Immature natural killer cell (primary cell): ENCODE results near the gene OTOP3. TPM values are rescaled to one million over a fixed set of nuclear protein-coding genes. Genes with fewer than 3 reads are reported as not detected.

Experiments
- DNase-seq, 3 donors: peaks; one replicate each; pipeline ENCODE4 v3.0.0; 2022; ENCODE audit warnings: mixed read lengths in 1 of 3
- H3K27ac Mint-ChIP-seq, 6 donors: one replicate each; pipeline ENCODE4 v1.8.0; 2020; ENCODE audit warnings: mixed read lengths in 6 of 6, mild to moderate bottlenecking in 5 of 6, inconsistent platforms in 4 of 6, moderate library complexity in 3 of 6
- H3K27me3 Mint-ChIP-seq, 3 donors: one replicate each; pipeline ENCODE4 v1.8.0; 2020 to 2021; ENCODE audit warnings: low read depth in 3 of 3, mild to moderate bottlenecking in 3 of 3, mixed read lengths in 3 of 3, moderate library complexity in 3 of 3, inconsistent platforms in 1 of 3
- H3K36me3 Mint-ChIP-seq, 3 donors: one replicate each; pipeline ENCODE4 v1.8.0; 2020; ENCODE audit warnings: mixed read lengths in 3 of 3, inconsistent platforms in 2 of 3, mild to moderate bottlenecking in 2 of 3
- H3K4me1 Mint-ChIP-seq, 2 donors: one replicate each; pipeline ENCODE4 v1.8.0; 2020; ENCODE audit warnings: inconsistent platforms in 2 of 2, mild to moderate bottlenecking in 2 of 2, mixed read lengths in 2 of 2, moderate library complexity in 1 of 2
- H3K4me3 Mint-ChIP-seq, 5 donors: one replicate each; pipeline ENCODE4 v1.8.0; 2020; ENCODE audit warnings: mild to moderate bottlenecking in 5 of 5, mixed read lengths in 5 of 5, inconsistent platforms in 3 of 5, moderate library complexity in 3 of 5
- H3K9me3 Mint-ChIP-seq, 6 donors: one replicate each; pipeline ENCODE4 v1.8.0; 2020; ENCODE audit warnings: mild to moderate bottlenecking in 6 of 6, mixed read lengths in 6 of 6, inconsistent platforms in 4 of 6, moderate library complexity in 3 of 6
- polyA plus RNA-seq, 3 donors: library from polyadenylated mRNA; unstranded; fragments of 300-500 nt; fragmentation: Illumina TruSeq; gene quantifications; one replicate each; pipeline ENCODE4 v1.2.3, GENCODE V29; 2021

The OTOP3 gene
- polyA plus RNA-seq, 3 donors from 2014 or later = not detected

- peaks cover 9 to 19% (median 18%) of the 10 kb centered on the region in 3 donors for H3K27me3 Mint-ChIP-seq
- no peak overlapping the region for H3K27ac Mint-ChIP-seq
- H3K4me1 Mint-ChIP-seq = peaks cover 0 to 1% of the 10 kb centered on the region in 2 donors
- peaks cover 0 to 3% (median 0%) of the 10 kb centered on the region in 6 donors for H3K9me3 Mint-ChIP-seq
- no peak for DNase-seq
- no peak overlapping the region for H3K4me3 Mint-ChIP-seq
- H3K36me3 Mint-ChIP-seq = no peaks in the 10 kb centered on the region
These were observed 3.8 kb downstream of the OTOP3 start for GRCh38 chr17:74939534-74939933.

- H3K4me3 Mint-ChIP-seq = no peak overlapping the region
- no peak overlapping the region for H3K27ac Mint-ChIP-seq
- no peak for DNase-seq
- H3K9me3 Mint-ChIP-seq = peaks cover 0 to 3% (median 0%) of the 10 kb centered on the region in 6 donors
- peaks cover 13 to 16% (median 13%) of the 10 kb centered on the region in 3 donors for H3K27me3 Mint-ChIP-seq
- H3K4me1 Mint-ChIP-seq = peaks cover 0 to 1% of the 10 kb centered on the region in 2 donors
- no peaks in the 10 kb centered on the region for H3K36me3 Mint-ChIP-seq
These were observed 5.5 kb downstream of the OTOP3 start for GRCh38 chr17:74941128-74941725.

GRCh38 chr17:74943808-74944522 is 8.3 kb downstream of the OTOP3 start:
- no peaks in the 10 kb centered on the region for H3K9me3 Mint-ChIP-seq
- no peaks in the 10 kb centered on the region for H3K36me3 Mint-ChIP-seq
- H3K4me1 Mint-ChIP-seq = no peaks in the 10 kb centered on the region
- DNase-seq = no peak
- H3K27ac Mint-ChIP-seq = no peak overlapping the region
- H3K4me3 Mint-ChIP-seq = no peak overlapping the region
- H3K27me3 Mint-ChIP-seq = peaks cover 5 to 11% (median 7%) of the 10 kb centered on the region in 3 donors

GRCh38 chr17:74945543-74945942 is 9.8 kb downstream of the OTOP3 start:
- H3K27ac Mint-ChIP-seq = no peak overlapping the region
- H3K36me3 Mint-ChIP-seq = no peaks in the 10 kb centered on the region
- no peak for DNase-seq
- no peaks in the 10 kb centered on the region for H3K9me3 Mint-ChIP-seq
- no peak overlapping the region for H3K4me3 Mint-ChIP-seq
- H3K27me3 Mint-ChIP-seq = peaks cover 5 to 11% (median 7%) of the 10 kb centered on the region in 3 donors
- H3K4me1 Mint-ChIP-seq = no peaks in the 10 kb centered on the region

- Mint-ChIP-seq H3K36me3 (no peaks in the 10 kb centered on the region), H3K4me1 (no peaks in the 10 kb centered on the region), H3K27me3 (peaks cover 4 to 11% (median 5%) of the 10 kb centered on the region in 3 donors), H3K27ac (no peak overlapping the region), H3K9me3 (no peaks in the 10 kb centered on the region), H3K4me3 (no peak overlapping the region)
- no peak for DNase-seq
These were observed 10.9 kb downstream of the OTOP3 start for GRCh38 chr17:74946641-74947040.

GRCh38 chr17:74947041-74947754 is 11.5 kb downstream of the OTOP3 start:
- H3K4me3 Mint-ChIP-seq = no peak overlapping the region
- no peak for DNase-seq
- no peak overlapping the region for H3K27ac Mint-ChIP-seq
- H3K36me3 Mint-ChIP-seq = no peaks in the 10 kb centered on the region
- no peaks in the 10 kb centered on the region for H3K4me1 Mint-ChIP-seq
- peaks cover 3 to 11% (median 4%) of the 10 kb centered on the region in 3 donors for H3K27me3 Mint-ChIP-seq
- no peaks in the 10 kb centered on the region for H3K9me3 Mint-ChIP-seq

GRCh38 chr17:74949455-74950115 is 13.9 kb downstream of the OTOP3 start:
- Mint-ChIP-seq H3K4me1 (no peaks in the 10 kb centered on the region), H3K4me3 (no peak overlapping the region), H3K27me3 (peaks cover 0 to 10% (median 2%) of the 10 kb centered on the region in 3 donors), H3K36me3 (no peaks in the 10 kb centered on the region), H3K9me3 (no peaks in the 10 kb centered on the region), H3K27ac (no peak overlapping the region)
- no peak for DNase-seq

- H3K9me3 Mint-ChIP-seq = no peaks in the 10 kb centered on the region
- H3K4me1 Mint-ChIP-seq = no peaks in the 10 kb centered on the region
- no peak overlapping the region for H3K27ac Mint-ChIP-seq
- H3K4me3 Mint-ChIP-seq = no peak overlapping the region
- H3K36me3 Mint-ChIP-seq = no peaks in the 10 kb centered on the region
- no peak for DNase-seq
- peaks cover 2 to 8% (median 3%) of the 10 kb centered on the region in 3 donors for H3K27me3 Mint-ChIP-seq
These were observed 14.5 kb downstream of the OTOP3 start for GRCh38 chr17:74950207-74950606.

- Mint-ChIP-seq H3K4me1 (no peaks in the 10 kb centered on the region), H3K27me3 (peaks cover 2 to 4% (median 3%) of the 10 kb centered on the region in 3 donors), H3K4me3 (no peak overlapping the region), H3K27ac (no peak overlapping the region), H3K9me3 (no peaks in the 10 kb centered on the region), H3K36me3 (no peaks in the 10 kb centered on the region)
- no peak for DNase-seq
These were observed 15.4 kb downstream of the OTOP3 start for GRCh38 chr17:74951065-74951464.

- Mint-ChIP-seq H3K4me1 (no peaks in the 10 kb centered on the region), H3K4me3 (no peak overlapping the region), H3K27ac (no peak overlapping the region), H3K36me3 (no peaks in the 10 kb centered on the region), H3K27me3 (peaks cover 2 to 3% (median 2%) of the 10 kb centered on the region in 3 donors), H3K9me3 (no peaks in the 10 kb centered on the region)
- DNase-seq = no peak
These were observed 16.2 kb downstream of the OTOP3 start for GRCh38 chr17:74951680-74952421.

GRCh38 chr17:74952431-74953133 is 16.9 kb downstream of the OTOP3 start:
- Mint-ChIP-seq H3K4me1 (no peaks in the 10 kb centered on the region), H3K4me3 (no peak overlapping the region), H3K36me3 (no peaks in the 10 kb centered on the region), H3K27me3 (peaks cover 2 to 3% (median 2%) of the 10 kb centered on the region in 3 donors), H3K27ac (no peak overlapping the region), H3K9me3 (no peaks in the 10 kb centered on the region)
- no peak for DNase-seq

- Mint-ChIP-seq H3K9me3 (no peaks in the 10 kb centered on the region), H3K4me1 (no peaks in the 10 kb centered on the region), H3K27me3 (peaks cover 0 to 3% (median 2%) of the 10 kb centered on the region in 3 donors)
These were observed 17.5 kb downstream of the OTOP3 start for GRCh38 chr17:74953134-74953687.

More at GRCh38 chr17:74953134-74953687, 17.5 kb downstream of the OTOP3 start:
- H3K36me3 Mint-ChIP-seq = no peaks in the 10 kb centered on the region
- no peak for DNase-seq
- H3K4me3 Mint-ChIP-seq = no peak overlapping the region
- H3K27ac Mint-ChIP-seq = no peak overlapping the region
